PC-9 (cell line): ENCODE data around the gene IRF1. TPM values are rescaled to one million over a fixed set of nuclear protein-coding genes. Genes with fewer than 3 reads are reported as not detected.

Experiments used
- BruUV-seq: library from RNA; stranded (reverse); fragments of 400-500 nt; replicated peaks from 2 replicates; lab custom pipeline; 2021; lab: Mats Ljungman, UMichigan
- CTCF ChIA-PET: fragments of 300-600 bp; sonication (Branson Sonifier 250); formaldehyde crosslinking; loops from one replicate; lab custom pipeline; 2022; ENCODE audit warnings: antibody characterized with exemption; lab: Charles Lee
- POLR2A ChIA-PET: fragments of 300-600 bp; sonication (Branson Sonifier 250); formaldehyde crosslinking; loops from one replicate; lab custom pipeline; 2022; ENCODE audit warnings: antibody characterized with exemption; ENCODE audit not compliant: unreplicated experiment; lab: Charles Lee
- DNase-seq, 2 experiments: peaks; one replicate each; pipeline versions ENCODE4 v3.0.0 to v3.0.0-alpha.2; 2015 to 2022; ENCODE audit warnings: mixed read lengths in 1 of 2
- H2AFZ ChIP-seq: fragments of 200-600 bp; sonication (generic); 2 replicates; pipeline ENCODE4 v1.8.1; 2017; ENCODE audit warnings: antibody characterized with exemption
- H3F3A ChIP-seq: fragments of 200-600 bp; sonication (generic); 2 replicates; pipeline ENCODE4 v1.8.1; 2017; ENCODE audit warnings: antibody characterized with exemption, mild to moderate bottlenecking, low read depth; ENCODE audit not compliant: insufficient read depth
- H3K27ac ChIP-seq: fragments of 200-600 bp; sonication (generic); 2 replicates; pipeline ENCODE4 v1.6.1; 2016; ENCODE audit warnings: mixed run types
- H3K27me3 ChIP-seq: fragments of 200-600 bp; sonication (generic); 2 replicates; pipeline ENCODE4 v1.6.1; 2016; ENCODE audit warnings: low read depth, mixed run types; ENCODE audit not compliant: insufficient read depth
- H3K36me3 ChIP-seq: fragments of 200-600 bp; sonication (generic); 2 replicates; pipeline ENCODE4 v1.6.1; 2016; ENCODE audit warnings: low read depth, mixed run types
- H3K4me1 ChIP-seq: fragments of 200-600 bp; sonication (generic); replicated peaks from 2 replicates; pipeline ENCODE4 v1.6.1; 2016; ENCODE audit warnings: mixed run types; ENCODE audit not compliant: insufficient read depth
- H3K4me2 ChIP-seq: fragments of 200-600 bp; sonication (generic); 2 replicates; pipeline ENCODE4 v1.6.1; 2017; ENCODE audit warnings: mixed run types
- H3K4me3 ChIP-seq: fragments of 200-600 bp; sonication (generic); 2 replicates; pipeline ENCODE4 v1.6.1; 2016; ENCODE audit warnings: mixed run types
- H3K79me2 ChIP-seq: fragments of 200-600 bp; sonication (generic); 2 replicates; pipeline ENCODE4 v1.6.1; 2017; ENCODE audit warnings: low read depth, mixed run types
- H3K9me2 ChIP-seq: fragments of 200-600 bp; sonication (generic); 2 replicates; pipeline ENCODE4 v1.8.1; 2017; ENCODE audit warnings: mild to moderate bottlenecking; ENCODE audit not compliant: insufficient read depth
- H3K9me3 ChIP-seq: fragments of 200-600 bp; sonication (generic); 2 replicates; pipeline ENCODE4 v1.8.1; 2016; ENCODE audit warnings: low read depth; ENCODE audit not compliant: insufficient read depth
- H4K20me1 ChIP-seq: fragments of 200-600 bp; sonication (generic); 2 replicates; pipeline ENCODE4 v1.8.1; 2017; ENCODE audit not compliant: insufficient read depth
- CTCF ChIP-seq: fragments of 200-600 bp; sonication (generic); conservative IDR thresholded peaks from 2 replicates; pipeline ENCODE4 v1.6.1; 2017; ENCODE audit warnings: mixed run types, antibody characterized with exemption, mild to moderate bottlenecking, moderate library complexity
- EZH2 ChIP-seq: fragments of 200-600 bp; sonication (generic); IDR thresholded peaks from 2 replicates; pipeline ENCODE4 v1.8.0; 2017; ENCODE audit warnings: antibody characterized with exemption, low read depth
- intact Hi-C: fragments of 100-400 bp; cut with micrococcal nuclease; formaldehyde crosslinking; loops from one replicate; pipeline ENCODE4 v1.10.0; 2022; ENCODE audit not compliant: unreplicated experiment
- total RNA-seq: library from RNA; stranded (reverse); gene quantifications from 2 replicates; pipeline ENCODE4 v1.2.3, GENCODE V29; 2021

The IRF1 gene
- total RNA-seq, 1 experiment from 2014 or later, result 27.1 TPM

- Histone ChIP-seq H3K36me3 (no peaks in the 10 kb centered on the region), H3K27me3 (no peaks in the 10 kb centered on the region), H3K4me3 (no peak overlapping the region), H3K4me2 (no peak overlapping the region), H3K9me2 (no peaks in the 10 kb centered on the region), H3K9me3 (no peaks in the 10 kb centered on the region), H3K4me1 (no peaks in the 10 kb centered on the region), H3K79me2 (no peaks in the 10 kb centered on the region), H3K27ac (no peak overlapping the region), H2AFZ (no peak overlapping the region), H3F3A (peaks cover 6% of the 10 kb centered on the region; the same call in 1 of the 2 replicates), H4K20me1 (no peaks in the 10 kb centered on the region)
- intact Hi-C loops, result no loop called here
- no peak for DNase-seq
- BruUV-seq, result no TSS peak
- CTCF ChIA-PET, result interaction anchor here (0.6 kb wide), 1 partner anchor 90 kb away, joined by 4 read pairs; no protein-coding TSS in a partner anchor
- POLR2A ChIA-PET, result interaction anchor here (0.5 to 1.0 kb wide), 5 partner anchors 8 to 111 kb away, joined by 3 to 7 read pairs (median 3); no protein-coding TSS in a partner anchor
- TF ChIP-seq CTCF (no peak), EZH2 (no peak)
Measured at GRCh38 chr5:132477784-132478365, 12.7 kb downstream of the IRF1 start.

GRCh38 chr5:132476876-132477781 lies 13.4 kb downstream of the IRF1 start:
- no peak for DNase-seq
- H3K79me2 ChIP-seq, result no peaks in the 10 kb centered on the region
- TF ChIP-seq CTCF (no peak), EZH2 (no peak)
- peaks cover 6% of the 10 kb centered on the region; the same call in 1 of the 2 replicates for H3F3A ChIP-seq
- no peak overlapping the region for H3K4me2 ChIP-seq
- no peak overlapping the region for H3K4me3 ChIP-seq
- H3K9me2 ChIP-seq, result no peaks in the 10 kb centered on the region
- no peak overlapping the region for H3K27ac ChIP-seq
- H3K9me3 ChIP-seq, result no peaks in the 10 kb centered on the region
- no peaks in the 10 kb centered on the region for H3K36me3 ChIP-seq
- CTCF ChIA-PET, result interaction anchor here (0.6 kb wide), 2 partner anchors 89 to 314 kb away, joined by 3 to 4 read pairs; no protein-coding TSS in a partner anchor
- BruUV-seq, result no TSS peak
- POLR2A ChIA-PET, result interaction anchor here (0.5 to 0.7 kb wide), 3 partner anchors 7 to 110 kb away, joined by 3 to 7 read pairs (median 3); no protein-coding TSS in a partner anchor
- no peaks in the 10 kb centered on the region for H3K27me3 ChIP-seq
- H3K4me1 ChIP-seq, result no peaks in the 10 kb centered on the region
- intact Hi-C loops, result no loop called here
- H4K20me1 ChIP-seq, result no peaks in the 10 kb centered on the region
- no peak overlapping the region for H2AFZ ChIP-seq

GRCh38 chr5:132475987-132476875 lies 14.3 kb downstream of the IRF1 start:
- DNase-seq, result no peak
- Histone ChIP-seq H3K36me3 (no peaks in the 10 kb centered on the region), H3K27me3 (no peaks in the 10 kb centered on the region), H3K79me2 (no peaks in the 10 kb centered on the region), H3K4me3 (no peak overlapping the region), H2AFZ (no peak overlapping the region), H3K27ac (no peak overlapping the region), H3K9me3 (no peaks in the 10 kb centered on the region), H3K9me2 (no peaks in the 10 kb centered on the region), H3K4me1 (no peaks in the 10 kb centered on the region), H4K20me1 (no peaks in the 10 kb centered on the region), H3K4me2 (no peak overlapping the region), H3F3A (no peaks in the 10 kb centered on the region)
- no peak for TF ChIP-seq CTCF
- BruUV-seq, result no TSS peak
- ChIA-PET POLR2A (no interaction called here), CTCF (interaction anchor here (0.6 kb wide), 1 partner anchor 315 kb away, joined by 3 read pairs; no protein-coding TSS in a partner anchor)
- intact Hi-C loops, result no loop called here
